Measurements from ENCODE around the gene OR2T11.
"Not testable (repeated sequence)": the region's sequence is repeated elsewhere in the genome, so short reads cannot be mapped to it uniquely, and the experiment has no call there.

The OR2T11 gene, protein sequence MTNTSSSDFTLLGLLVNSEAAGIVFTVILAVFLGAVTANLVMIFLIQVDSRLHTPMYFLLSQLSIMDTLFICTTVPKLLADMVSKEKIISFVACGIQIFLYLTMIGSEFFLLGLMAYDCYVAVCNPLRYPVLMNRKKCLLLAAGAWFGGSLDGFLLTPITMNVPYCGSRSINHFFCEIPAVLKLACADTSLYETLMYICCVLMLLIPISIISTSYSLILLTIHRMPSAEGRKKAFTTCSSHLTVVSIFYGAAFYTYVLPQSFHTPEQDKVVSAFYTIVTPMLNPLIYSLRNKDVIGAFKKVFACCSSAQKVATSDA

DNA sequence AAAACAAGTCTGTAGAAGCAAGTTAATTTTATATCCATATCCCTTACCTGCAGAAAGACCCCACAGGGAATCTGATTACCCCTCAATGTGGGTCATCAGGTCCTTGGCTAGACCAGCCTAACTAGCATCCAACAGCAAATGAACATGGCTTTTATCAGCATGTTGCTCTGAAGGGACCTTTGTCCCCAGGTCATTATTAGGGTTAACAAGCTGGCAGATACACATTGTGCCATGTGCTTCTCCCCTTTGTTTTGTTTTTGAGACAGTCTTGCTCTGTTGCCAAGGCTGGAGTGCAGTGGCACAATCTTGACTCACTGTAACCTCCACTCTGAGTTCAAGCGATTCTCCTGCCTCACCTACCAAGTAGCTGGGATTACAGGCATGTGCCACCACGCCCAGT, at the start of gene OR2T11:
TSS of gene OR2T11 (minus strand) at position 101 of the 400 bp plus-strand sequence. CDS start 7,963 bp downstream, outside the sequence.
- not testable (repeated sequence) for H3K4me3 ChIP-seq (ENCODE audit: low read depth, low read length); DNase-seq (ENCODE audit: low read depth)

DNA sequence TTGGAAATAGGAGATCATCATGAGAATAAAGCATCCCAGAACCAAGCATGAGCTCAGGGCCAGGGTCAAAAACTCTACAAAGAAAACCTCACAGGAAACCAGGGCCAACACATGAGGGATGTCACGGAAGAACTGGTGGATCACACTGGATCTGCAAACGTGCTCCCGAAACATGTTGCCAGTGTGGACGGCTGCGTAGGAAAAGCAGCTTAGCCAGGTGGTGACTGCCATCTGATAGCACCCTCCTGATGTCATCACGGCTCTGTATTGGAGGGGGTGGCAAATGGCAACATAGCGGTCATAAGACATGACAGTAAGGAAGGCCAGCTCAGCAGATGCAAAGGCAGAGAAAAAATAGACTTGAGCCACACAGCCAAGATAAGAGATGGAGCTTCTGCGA, 46.8 kb upstream of the OR2T11 start:
- H3K4me3 ChIP-seq (ENCODE audit: low read depth, low read length): no peak overlapping the region
- DNase-seq (ENCODE audit: low read depth): no peak
- TF ChIP-seq, protein P1, sequence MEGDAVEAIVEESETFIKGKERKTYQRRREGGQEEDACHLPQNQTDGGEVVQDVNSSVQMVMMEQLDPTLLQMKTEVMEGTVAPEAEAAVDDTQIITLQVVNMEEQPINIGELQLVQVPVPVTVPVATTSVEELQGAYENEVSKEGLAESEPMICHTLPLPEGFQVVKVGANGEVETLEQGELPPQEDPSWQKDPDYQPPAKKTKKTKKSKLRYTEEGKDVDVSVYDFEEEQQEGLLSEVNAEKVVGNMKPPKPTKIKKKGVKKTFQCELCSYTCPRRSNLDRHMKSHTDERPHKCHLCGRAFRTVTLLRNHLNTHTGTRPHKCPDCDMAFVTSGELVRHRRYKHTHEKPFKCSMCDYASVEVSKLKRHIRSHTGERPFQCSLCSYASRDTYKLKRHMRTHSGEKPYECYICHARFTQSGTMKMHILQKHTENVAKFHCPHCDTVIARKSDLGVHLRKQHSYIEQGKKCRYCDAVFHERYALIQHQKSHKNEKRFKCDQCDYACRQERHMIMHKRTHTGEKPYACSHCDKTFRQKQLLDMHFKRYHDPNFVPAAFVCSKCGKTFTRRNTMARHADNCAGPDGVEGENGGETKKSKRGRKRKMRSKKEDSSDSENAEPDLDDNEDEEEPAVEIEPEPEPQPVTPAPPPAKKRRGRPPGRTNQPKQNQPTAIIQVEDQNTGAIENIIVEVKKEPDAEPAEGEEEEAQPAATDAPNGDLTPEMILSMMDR (IDR thresholded peaks at IDR 0.05; ENCODE audit: insufficient read depth, low read depth, low read length, missing control alignments): no peak

DNA sequence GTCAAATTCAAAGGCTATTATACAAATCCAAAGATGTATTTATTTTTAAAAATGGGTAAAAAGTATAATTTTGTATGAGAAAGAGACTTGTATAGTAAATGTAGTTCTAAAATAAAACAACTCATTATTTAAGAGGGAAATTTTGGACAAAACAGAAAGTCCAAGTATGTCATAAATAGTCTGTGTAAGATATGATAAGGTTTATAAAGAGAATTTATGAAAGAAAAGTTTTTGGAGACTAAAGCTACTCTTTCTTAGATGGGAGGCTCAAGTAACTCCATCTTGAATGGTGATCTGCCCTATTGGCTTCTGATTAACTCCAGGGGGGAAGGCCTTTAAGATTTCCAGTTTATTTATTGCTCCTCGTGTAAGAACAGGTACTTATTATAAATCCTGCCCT, 35.1 kb upstream of the OR2T11 start:
- TF ChIP-seq, protein P1 (IDR thresholded peaks at IDR 0.05; ENCODE audit: insufficient read depth, low read depth, low read length, missing control alignments): no peak
- no peak overlapping the region for H3K4me3 ChIP-seq (ENCODE audit: low read depth, low read length)
- DNase-seq (ENCODE audit: low read depth): no peak

DNA sequence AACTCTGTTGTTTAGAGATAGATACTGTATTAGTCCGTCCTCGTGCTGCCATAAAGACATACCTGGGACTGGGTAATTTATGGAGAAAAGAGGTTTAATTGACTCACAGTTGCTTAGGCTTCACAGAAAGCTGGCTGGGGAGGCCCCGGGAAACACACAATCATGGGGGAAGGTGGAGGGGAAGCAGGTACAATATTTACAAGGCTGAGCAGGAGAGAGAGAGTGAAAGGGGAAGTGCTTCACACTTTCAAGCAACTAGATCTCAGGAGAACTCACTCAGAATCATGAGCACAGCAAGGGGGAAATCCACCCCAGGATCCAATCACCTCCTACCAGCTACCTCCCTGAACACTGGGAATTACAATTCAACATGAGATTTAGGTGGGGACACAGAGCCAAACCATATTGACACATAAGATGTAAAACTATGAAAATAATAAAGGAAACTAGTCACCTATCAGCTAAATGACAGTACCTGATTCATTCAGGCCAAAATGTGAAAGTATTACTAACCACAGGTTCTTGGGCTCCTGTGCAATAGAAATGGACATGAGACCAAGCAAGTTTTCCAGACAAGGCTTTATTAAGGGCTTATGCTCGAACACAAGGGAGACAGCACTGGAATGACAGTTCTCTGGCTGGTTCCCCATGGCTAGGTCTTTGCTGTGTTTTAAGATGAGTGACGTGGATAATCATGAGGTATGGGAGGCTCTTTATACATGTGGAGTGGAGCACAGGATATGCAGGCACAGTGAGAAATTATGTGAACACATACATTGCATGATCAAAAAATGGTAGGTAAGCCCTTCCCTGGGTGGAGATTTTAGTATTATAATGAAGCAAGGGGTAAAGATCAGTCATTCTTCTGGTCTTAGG, 28.8 kb upstream of the OR2T11 start:
- peak; percentile 41 for DNase-seq (ENCODE audit: low read depth)
- H3K4me3 ChIP-seq (ENCODE audit: low read depth, low read length): not testable (repeated sequence)

DNA sequence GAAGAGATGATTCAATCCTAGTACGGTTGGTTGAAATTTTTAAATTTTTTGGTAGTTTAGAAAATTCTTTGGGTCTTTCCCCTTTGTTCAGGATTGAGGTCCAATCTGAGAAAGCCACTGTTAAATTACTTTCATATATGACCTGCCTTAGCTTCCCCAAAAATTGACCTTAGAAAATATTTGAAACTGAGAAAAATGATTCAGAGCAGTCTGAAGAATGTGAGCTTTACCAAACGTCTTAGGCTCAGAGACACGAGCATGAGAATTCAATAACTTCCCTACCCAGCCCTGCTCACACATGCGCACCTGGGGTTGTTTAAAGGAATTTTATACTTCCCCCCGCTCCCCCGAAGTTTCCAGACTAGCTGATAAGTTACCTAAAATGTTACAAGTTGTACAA, 21.9 kb upstream of the OR2T11 start:
- peak; percentile 18 for DNase-seq (ENCODE audit: low read depth)
- not testable (repeated sequence) for H3K4me3 ChIP-seq (ENCODE audit: low read depth, low read length)

DNA sequence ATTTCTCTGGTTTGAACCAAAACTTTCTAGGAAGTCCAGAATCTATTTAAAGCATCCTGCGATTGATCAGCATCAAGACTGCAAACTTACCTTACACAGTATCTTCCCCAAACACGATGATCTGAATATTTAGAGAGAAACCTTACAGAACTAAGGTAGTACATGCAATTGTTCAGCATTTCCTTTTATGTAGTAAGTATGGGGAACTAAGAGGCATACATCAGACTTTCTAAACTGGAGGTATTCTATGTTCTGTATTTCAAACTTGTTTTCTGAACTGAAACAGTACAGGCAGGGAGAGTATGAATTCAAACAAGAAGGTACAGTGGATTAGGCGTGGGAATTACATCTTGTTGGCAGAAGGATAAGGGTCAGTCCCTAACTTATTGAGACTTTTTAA, 20.5 kb upstream of the OR2T11 start, which contains the start of gene OR2T27:
TSS of gene OR2T27 (minus strand) at position 175 of the 400 bp plus-strand sequence. CDS start 4,644 bp downstream, outside the sequence.
- DNase-seq (ENCODE audit: low read depth); H3K4me3 ChIP-seq (ENCODE audit: low read depth, low read length): not testable (repeated sequence)

- not testable (repeated sequence) for DNase-seq (ENCODE audit: low read depth); H3K4me3 ChIP-seq (ENCODE audit: low read depth, low read length)
These were observed 14.1 kb upstream of the OR2T11 start for GRCh38 chr1:248648770-248649536.

GRCh38 chr1:248645178-248645577, 10.3 kb upstream of the OR2T11 start, which contains the start of gene OR2T35:
TSS of gene OR2T35 (minus strand) at chr1:248645278. CDS start at chr1:248639258, 6,020 bp downstream.
- not testable (repeated sequence) for DNase-seq (ENCODE audit: low read depth); H3K4me3 ChIP-seq (ENCODE audit: low read depth, low read length)

- H3K4me3 ChIP-seq (ENCODE audit: low read depth, low read length); DNase-seq (ENCODE audit: low read depth): not testable (repeated sequence)
These were observed 8.2 kb upstream of the OR2T11 start for GRCh38 chr1:248642971-248643651.

DNA sequence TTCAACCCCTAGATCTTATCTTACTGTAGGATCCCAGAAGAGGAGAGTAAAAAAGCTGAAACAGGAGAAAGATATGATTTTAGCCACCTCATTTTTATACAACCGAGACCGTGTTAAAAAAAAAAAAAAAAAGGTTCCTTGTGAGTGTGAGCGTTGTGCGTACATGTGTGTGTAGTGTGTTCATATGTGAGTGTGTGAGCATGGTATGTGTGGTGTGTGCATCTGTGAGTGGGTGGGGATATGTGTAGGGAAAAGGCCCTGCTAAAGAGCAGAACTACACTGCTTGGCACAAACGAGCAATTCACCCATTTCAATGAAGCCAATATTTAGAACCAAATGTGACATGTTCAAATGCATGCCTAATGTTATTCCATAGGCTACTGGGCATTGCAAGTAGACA, 6.7 kb upstream of the OR2T11 start:
- not testable (repeated sequence) for DNase-seq (ENCODE audit: low read depth); H3K4me3 ChIP-seq (ENCODE audit: low read depth, low read length)

GRCh38 chr1:248640906-248641305, 6.0 kb upstream of the OR2T11 start:
- H3K4me3 ChIP-seq (ENCODE audit: low read depth, low read length): not testable (repeated sequence)

GRCh38 chr1:248639652-248640051, 4.8 kb upstream of the OR2T11 start:
- not testable (repeated sequence) for H3K4me3 ChIP-seq (ENCODE audit: low read depth, low read length); DNase-seq (ENCODE audit: low read depth)

More at GRCh38 chr1:248640906-248641305, 6.0 kb upstream of the OR2T11 start:
- not testable (repeated sequence) for DNase-seq (ENCODE audit: low read depth)

- not testable (repeated sequence) for H3K4me3 ChIP-seq (ENCODE audit: low read depth, low read length); DNase-seq (ENCODE audit: low read depth)
These were observed 1.7 kb upstream of the OR2T11 start for GRCh38 chr1:248636612-248637011.
